ENCODE measurements around the gene IL12RB2. TPM values are rescaled to one million over a fixed set of nuclear protein-coding genes. Genes with fewer than 3 reads are reported as not detected.

Gene IL12RB2
- total and polyA plus RNA-seq, 2 donors (not counting 3 experiments of a cell fraction or from before 2014, with no cell fraction given), result 0.42 TPM; not detected in 1

- Histone ChIP-seq H3K27me3 (ENCODE audit: control insufficient read depth in 2 of 2, insufficient read depth in 2 of 2, low read length in 2 of 2) (peaks cover 25 to 45% of the 10 kb centered on the region in 2 experiments), H3K79me2 (ENCODE audit: control insufficient read depth, insufficient read depth, low read length) (no peaks in the 10 kb centered on the region), H3K9me1 (replicated peaks; ENCODE audit: control insufficient read depth, extremely low read depth, insufficient read depth, low read length) (no peaks in the 10 kb centered on the region), H3K4me2 (ENCODE audit: insufficient read depth, low read length) (no peak overlapping the region), H4K20me1 (replicated peaks; ENCODE audit: control insufficient read depth, extremely low read depth, insufficient read depth, low read length) (no peaks in the 10 kb centered on the region), H3K4me3 (replicated peaks in 1 of 3; ENCODE audit: insufficient read depth in 1 of 3, low read depth in 1 of 3, low read length in 3 of 3) (no peak overlapping the region), H3K4me1 (ENCODE audit: control insufficient read depth, extremely low read depth, insufficient read depth, low read length) (no peaks in the 10 kb centered on the region), H3K9ac (replicated peaks; ENCODE audit: extremely low read depth, insufficient read depth, low read length) (no peak overlapping the region), H2AFZ (ENCODE audit: low read depth, low read length) (no peak overlapping the region), H3K27ac (ENCODE audit: insufficient read depth, low read depth, low read length) (no peak overlapping the region), H3K9me3 (replicated peaks; ENCODE audit: control insufficient read depth, insufficient read depth, low read length) (no peaks in the 10 kb centered on the region), H3K36me3 (ENCODE audit: control insufficient read depth in 2 of 2, extremely low read depth in 1 of 2, insufficient read depth in 2 of 2, low read length in 2 of 2) (no peaks in the 10 kb centered on the region)
- CTCF ChIA-PET, result interaction anchor here (0.8 to 1.0 kb wide), 2 partner anchors 9 to 83 kb away, joined by 3 to 4 read pairs; no protein-coding TSS in a partner anchor
- dilution Hi-C loops (cut with MboI; ENCODE audit: extremely low pct_ligation_motif_present, low sequenced_read_pairs), result no loop called here
- no TSS peak for BruUV-seq (replicated peaks)
- DNase-seq (ENCODE audit: low read depth, low spot score) (no peak), FAIRE-seq (no peak)
- POLR2A ChIA-PET, result no interaction called here
- TF ChIP-seq MYC (IDR thresholded peaks at IDR 0.05; ENCODE audit: low read depth, low read length) (no peak), EZH2 (IDR thresholded peaks at IDR 0.05; ENCODE audit: borderline replicate concordance, low read depth, low read length, severe bottlenecking) (no peak), FOS (IDR thresholded peaks at IDR 0.05; ENCODE audit: borderline replicate concordance, insufficient read depth, low read length) (no peak), MAX (IDR thresholded peaks at IDR 0.05; ENCODE audit: insufficient read depth, insufficient read length) (no peak), POLR2A (IDR thresholded peaks at IDR 0.05; ENCODE audit: low read depth, low read length) (no peak), JUN (IDR thresholded peaks at IDR 0.05; ENCODE audit: borderline replicate concordance, insufficient read depth, insufficient read length, low read depth) (no peak), GATA2 (IDR thresholded peaks at IDR 0.05; ENCODE audit: insufficient read depth, insufficient read length, low read depth, low read length) (no peak), POLR2AphosphoS5 (IDR thresholded peaks at IDR 0.05; ENCODE audit: insufficient read depth, low read depth, low read length) (no peak)
- TF ChIP-seq, protein P1, sequence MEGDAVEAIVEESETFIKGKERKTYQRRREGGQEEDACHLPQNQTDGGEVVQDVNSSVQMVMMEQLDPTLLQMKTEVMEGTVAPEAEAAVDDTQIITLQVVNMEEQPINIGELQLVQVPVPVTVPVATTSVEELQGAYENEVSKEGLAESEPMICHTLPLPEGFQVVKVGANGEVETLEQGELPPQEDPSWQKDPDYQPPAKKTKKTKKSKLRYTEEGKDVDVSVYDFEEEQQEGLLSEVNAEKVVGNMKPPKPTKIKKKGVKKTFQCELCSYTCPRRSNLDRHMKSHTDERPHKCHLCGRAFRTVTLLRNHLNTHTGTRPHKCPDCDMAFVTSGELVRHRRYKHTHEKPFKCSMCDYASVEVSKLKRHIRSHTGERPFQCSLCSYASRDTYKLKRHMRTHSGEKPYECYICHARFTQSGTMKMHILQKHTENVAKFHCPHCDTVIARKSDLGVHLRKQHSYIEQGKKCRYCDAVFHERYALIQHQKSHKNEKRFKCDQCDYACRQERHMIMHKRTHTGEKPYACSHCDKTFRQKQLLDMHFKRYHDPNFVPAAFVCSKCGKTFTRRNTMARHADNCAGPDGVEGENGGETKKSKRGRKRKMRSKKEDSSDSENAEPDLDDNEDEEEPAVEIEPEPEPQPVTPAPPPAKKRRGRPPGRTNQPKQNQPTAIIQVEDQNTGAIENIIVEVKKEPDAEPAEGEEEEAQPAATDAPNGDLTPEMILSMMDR (IDR thresholded peaks at IDR 0.05; ENCODE audit: extremely low read depth in 1 of 2, insufficient read depth in 1 of 2, low read depth in 1 of 2, low read length in 2 of 2), result no peak
- intact Hi-C loops (cut with micrococcal nuclease), result no loop called here
Measured at GRCh38 chr1:67316918-67317317, 9.2 kb downstream of the IL12RB2 start.

Data from endothelial cell of umbilical vein (primary cell).